ENCODE measurements around the gene FKBP8.

Gene FKBP8

DNA sequence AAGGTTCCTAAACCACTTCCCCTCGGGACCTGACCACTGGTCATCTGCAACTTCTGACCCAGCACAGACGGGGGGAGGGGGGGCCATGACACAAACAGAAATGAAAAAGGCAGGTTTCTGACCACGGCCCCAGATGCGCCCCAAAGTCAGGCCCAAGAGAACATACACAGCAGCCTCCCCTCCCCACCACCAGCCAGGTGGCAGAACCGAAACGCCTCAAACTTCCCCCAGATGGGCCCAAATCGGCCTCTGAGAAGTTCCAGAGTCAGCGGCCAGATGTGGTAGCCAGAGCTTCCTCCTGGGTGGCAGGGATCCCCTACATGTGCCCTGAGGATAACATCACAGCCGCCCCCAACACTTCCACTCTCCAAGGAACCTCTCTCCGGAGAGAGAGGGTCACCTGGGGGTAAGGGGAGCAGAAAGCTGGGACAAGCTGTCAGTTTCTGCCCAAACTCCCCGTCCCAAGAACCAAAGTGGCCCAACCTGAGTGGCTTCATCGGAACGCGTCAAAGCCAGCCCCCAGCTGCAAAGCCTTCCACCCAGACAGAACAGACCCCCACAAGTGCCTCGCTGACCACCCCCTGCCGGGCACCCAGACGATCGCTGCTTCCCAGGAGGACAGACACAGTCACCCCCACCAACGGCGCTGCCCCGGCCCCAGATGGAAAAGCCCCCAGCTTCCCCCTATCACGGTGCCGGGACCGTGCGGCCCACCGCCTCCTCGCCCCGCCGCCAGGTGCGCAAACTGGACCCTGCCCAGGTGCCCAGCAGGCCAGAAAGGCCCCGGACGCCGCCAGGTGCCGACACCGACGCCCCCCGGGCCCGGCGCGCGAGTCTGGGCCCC, 22.3 kb downstream of the FKBP8 start:
- peak; percentile 69 for DNase-seq

DNA sequence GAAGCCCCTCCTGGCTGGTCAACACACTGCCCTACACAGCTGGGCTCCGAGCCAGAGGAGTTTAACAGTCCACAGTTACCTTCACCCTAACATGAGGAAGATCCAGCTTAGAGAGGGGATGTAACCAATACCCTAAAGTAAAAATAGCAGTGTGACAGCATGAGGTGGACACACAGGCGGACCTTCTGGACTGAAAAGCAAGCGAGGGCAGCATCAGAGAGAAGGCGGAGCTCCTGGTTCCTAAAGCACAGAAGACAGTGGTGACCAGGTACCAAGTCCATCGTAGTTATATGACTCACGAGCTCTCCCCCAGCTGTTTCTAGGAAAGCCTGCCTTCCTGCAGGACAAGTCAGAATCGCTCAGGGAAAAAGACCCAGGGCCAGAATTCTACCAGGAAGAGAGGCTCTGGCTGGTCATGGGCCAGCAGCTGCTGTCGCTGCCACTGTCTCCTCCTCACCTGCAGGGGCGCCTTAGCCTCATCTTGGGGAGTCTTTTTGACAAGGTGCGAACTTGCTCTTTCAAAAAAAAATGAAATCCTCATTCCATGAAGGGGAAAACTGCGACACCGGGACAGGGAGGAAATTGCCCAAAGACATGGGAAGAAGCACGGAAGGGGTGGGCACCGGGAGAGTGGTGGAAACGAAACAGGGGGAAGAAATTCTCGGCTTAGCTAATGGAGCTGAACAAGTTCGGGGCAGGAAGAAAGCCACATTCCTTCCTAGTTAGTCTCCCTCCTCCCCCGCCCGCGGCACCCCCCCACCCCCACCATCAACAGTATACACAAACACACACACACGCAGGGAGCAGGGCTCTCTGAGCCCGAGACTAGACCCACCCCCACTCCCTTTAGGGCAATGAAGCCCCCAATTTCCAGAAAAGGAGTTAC, 23.2 kb downstream of the FKBP8 start:
- DNase-seq = peak; percentile 79

DNA sequence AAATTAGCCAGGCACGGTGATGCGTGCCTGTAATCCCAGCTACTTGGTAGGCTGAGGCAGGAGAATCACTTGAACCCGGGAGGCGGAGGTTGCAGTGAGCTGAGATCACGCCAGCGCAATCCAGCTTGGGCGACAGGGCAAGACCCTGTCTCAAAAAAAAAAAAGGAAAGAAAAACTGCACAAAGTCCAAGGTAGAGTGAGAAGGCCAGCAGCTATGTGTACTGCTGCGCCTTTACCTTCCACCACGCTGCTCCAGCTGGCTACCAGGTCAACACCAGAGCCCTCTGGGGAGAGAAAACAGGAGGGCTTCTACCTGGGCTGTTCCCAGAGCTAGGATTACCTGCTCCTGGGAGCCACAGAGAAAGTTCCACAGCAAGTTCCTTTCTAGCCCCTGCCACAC, 24.7 kb downstream of the FKBP8 start:
- DNase-seq = no peak

DNA sequence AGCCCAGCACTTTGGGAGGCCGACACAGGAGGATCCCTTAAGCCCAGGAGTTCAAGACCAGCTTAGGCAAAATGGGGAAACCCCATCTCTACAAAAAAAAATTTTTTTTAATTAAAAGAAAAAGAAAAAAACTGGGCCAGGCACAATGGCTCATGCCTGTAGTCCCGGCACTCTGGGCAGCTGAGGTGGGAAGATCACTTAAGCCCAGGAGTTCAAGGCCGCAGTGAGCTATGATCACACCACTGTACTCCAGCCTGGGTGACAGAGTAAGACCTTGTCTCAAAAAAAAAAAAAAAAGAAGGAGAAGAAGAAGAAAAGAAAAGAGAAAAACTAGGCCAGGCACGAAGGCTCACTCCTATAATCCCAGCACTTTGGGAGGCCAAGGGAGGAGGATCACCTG, 25.8 kb downstream of the FKBP8 start:
- DNase-seq = no peak

DNA sequence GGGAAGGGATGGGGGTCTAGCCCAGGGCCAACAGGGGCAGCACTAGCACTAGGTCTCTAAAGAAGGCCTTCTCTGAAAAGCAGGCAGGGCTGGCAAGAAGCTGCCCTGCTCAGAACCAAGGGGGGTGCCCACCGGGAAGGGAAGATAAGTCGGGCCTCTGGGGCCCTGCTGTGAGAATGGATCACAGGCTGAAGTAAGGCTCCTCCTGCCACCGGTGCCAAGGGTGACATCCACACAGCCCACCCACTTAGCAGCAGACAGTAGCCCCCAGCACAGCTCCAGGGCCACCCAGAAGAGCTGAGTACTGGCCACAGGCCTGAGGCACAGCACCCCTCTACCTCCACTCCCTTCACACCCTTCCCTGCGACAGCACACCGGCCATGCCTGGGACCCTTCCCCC, 27.4 kb downstream of the FKBP8 start:
- DNase-seq = no peak

DNA sequence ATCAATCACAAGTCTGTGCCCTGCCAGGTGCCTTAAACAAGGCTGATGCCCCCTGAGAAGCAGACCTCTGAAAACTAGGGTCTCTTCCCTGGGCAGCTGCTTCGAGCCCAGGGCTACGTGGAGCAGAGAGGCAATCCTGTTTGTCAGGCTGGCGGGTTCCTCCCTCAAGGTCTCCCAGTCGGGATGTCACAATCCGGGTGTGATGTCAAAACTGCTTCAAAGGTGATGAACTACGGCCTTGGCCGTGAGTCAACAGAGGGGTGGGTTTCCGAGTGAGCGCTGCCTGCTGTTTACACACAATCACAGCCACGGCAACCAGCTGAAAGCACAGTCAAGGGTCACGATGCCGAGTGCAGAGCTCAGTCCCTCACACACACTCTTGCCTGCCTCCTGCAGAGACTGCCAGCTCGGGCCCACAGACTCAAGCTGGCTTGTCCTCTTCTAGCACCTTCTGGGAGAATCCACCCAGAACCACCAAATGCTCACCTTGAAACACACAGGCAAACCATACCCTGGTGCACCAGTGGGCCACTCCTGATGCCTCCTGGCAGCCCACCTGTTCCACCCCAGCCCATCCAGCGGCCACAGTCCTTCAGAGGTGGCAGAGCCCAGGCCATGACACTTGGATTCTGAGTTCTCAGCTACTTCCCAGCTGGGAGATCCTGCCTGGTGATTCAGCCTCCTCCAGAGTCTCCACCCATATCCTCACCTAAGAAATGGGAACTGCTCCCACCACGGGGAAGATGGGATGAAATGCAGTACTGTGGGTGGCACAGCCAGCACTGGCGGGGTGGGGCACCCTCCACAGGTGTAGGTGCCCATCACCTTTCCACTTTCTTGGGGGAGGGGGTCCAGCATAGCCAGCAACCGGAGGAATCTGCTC, 28.3 kb downstream of the FKBP8 start:
- no peak for DNase-seq

DNA sequence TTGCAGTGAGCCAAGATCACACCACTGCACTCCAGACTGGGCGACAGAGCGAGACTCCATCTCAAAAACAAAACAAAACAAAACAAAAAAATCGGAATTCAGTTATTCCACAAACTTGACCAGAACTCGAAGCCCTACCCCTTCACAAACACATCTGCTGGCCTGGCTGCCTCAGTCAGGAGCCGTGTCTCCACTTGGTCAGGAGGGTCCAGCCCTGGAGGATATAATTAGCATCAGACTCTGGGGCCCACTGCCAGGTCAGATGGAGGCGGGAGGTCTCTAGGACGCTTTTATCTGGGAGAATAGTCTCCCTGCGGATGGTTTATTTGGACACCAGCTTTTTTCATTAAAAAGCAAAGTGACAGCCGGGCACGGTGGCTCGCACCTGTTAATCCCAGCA, 29.5 kb downstream of the FKBP8 start:
- no peak for DNase-seq

DNA sequence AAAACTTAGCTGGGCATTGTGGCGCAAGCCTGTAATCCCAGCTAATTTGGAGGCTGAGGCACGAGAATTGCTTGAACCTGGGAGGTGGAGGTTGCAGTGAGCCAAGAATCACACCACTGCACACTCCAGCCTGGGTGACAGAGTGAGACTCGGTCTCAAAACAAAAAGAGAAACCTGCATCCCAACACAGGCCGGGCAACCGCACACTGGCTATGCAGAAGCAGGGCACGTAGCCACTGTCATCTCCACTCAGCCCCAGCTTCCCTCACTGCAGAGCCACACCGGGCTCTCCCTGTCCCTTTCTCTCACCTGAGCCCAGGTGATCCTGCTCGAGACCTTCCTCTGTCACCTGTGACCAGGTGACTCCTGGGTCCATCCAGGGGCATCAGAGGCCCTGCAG, 33.2 kb downstream of the FKBP8 start:
- no peak for DNase-seq

DNA sequence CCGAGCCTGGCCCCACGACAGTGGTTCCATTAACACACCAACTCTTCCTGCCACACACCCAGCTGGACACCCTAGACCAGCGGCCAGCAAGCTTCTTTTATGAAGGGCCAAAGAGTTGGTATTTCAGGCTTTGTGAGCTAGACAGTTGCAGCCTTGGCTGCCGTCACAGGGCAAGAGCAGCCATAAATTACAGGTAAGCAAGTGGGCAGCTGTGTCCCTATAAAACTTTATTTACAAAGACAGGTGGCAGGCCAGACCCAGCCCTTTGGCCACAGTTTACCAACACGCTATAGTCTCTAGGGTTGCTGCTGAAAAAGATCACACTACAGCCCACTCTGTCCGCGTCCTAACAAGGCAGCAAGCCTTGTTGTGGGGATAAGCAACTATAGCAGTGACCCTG, 34.8 kb downstream of the FKBP8 start:
- DNase-seq = no peak

DNA sequence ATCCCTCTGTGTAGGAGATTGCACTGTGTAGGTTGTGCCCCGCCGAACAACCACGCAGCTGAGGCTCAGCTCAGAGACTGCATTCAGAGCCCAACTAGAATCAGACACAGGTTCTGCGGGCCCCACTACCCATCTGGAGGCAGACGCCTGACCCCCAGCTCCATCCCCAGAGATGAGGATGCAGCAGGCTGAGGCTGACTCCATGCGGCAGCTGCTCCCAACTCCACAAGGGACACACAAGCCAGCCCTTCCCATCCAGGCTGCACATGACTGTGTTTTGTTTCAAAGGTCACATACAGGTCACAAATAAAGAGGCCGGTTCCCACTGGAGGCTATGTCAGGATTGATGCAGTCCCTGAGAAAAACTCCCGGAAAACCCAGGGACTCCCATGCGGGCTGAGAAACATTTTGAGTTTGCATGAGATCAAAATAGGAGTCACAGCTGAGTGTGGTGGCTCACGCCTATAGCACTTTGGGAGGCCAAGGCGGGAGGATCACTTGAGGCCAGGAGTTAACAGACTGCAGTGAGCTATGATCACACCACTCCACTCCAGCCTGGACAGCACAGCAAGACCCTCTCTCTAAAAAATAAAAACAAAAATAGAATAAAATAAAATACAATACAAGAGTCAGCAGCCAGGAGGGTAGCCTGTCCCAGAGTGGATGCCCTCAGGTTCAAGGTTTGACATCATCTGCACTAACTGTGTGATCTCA, 35.5 kb downstream of the FKBP8 start:
- no peak for DNase-seq

DNA sequence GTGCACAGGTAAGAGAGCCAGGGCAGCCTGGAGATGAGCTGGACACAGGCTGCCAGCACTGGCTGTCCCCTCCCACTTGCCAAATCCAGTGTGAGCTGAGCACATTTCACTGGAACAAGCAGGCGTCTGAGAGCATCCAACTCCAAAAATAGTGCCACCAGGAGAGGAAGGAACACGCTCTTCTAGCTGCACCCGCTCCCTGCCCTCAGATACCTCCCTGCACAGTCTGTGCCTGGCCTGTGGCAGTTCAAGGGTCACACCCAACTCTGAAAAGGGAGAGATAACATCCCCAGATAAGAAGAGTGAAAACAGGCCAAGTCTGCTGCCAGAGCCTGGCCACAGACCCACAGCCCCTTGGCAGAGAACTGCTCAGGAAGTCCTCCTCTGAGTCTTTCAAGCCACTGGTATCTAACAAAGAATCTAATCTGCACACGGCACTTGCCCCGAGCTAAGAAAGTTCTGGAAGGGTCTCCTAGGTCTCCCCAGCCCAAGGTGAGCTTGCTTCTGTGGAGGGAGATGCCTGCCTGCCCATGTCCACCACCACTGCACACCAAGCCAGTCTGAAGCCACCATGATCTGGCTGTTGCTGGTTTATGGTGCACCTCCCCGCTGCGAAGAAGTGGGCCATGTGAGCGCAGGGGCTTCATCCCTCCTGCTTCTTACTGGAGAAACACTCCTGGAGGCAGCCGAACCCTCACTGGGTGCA, 36.2 kb downstream of the FKBP8 start:
- no peak for DNase-seq

DNA sequence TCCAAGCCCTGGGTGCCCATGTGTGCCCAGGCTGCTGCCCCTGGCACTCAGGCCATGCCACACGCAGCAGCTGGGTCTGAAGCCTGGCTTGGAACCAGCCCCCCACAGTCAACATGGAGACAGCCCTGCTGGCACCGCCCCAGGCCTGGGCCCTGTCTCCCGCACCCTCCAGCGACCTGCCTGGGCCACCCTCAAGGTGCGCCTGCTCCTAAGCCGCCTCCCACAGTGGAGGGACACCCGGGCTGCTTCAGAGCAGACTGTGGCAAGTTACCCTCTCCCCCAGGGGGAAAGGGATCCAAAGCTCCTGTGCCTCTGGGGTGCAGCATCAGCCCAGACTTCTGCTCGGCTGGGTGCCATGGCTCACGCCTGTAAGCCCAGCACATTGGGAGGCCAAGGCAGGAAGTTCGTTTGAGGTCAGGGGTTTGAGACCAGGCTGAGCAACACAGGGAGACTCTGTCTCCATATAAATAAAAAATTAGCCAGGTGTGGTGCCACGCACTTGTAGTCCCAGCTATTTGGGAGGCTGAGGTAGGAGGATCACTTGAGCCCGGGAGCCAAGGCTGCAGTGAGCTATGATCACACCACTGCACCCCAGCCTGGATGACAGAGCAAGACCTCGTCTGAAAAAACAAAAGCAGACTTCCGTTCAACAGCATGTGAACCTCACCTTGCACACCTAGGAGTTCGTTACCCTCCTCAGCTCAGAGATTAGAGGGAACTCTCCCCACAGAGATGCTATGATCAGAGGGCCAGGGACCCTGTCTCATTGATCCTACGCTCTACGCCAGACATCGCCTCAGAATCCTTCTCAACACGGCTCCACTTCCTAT, 37.1 kb downstream of the FKBP8 start:
- no peak for DNase-seq

DNA sequence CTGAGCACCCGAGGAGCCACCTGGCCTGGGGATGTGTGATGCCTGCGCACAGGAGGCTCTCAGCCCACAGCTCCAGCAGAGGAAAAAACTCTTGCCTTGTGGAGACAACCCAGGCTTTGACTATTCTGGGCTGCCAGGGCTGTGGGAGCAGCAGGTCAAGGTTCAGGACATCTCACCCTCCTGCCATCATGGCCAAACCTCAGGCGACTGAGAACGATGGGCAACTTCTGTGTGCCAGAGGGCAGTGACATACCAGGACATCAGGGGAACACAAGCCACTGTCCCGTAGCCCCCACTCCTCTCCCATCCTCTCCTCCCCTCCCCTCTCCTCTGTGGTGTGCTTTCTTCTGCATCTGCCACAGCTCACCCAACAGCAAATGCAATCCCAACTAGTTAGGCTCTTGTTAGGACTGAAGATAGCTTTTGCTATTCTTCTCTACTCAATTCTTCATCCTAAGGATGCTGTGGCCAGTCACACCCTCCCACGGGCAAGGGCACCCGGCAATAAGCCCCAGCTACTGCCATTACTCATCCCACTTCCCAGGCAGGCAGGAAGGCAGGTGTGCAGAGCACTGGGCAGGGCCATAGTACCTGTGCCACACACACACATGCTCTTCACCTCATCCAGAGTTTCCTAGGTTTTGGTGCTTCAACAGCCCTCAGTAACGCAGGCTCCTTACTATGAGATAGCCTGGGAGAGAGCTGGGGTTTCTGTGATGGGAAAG, 38.3 kb downstream of the FKBP8 start:
- no peak for DNase-seq

DNA sequence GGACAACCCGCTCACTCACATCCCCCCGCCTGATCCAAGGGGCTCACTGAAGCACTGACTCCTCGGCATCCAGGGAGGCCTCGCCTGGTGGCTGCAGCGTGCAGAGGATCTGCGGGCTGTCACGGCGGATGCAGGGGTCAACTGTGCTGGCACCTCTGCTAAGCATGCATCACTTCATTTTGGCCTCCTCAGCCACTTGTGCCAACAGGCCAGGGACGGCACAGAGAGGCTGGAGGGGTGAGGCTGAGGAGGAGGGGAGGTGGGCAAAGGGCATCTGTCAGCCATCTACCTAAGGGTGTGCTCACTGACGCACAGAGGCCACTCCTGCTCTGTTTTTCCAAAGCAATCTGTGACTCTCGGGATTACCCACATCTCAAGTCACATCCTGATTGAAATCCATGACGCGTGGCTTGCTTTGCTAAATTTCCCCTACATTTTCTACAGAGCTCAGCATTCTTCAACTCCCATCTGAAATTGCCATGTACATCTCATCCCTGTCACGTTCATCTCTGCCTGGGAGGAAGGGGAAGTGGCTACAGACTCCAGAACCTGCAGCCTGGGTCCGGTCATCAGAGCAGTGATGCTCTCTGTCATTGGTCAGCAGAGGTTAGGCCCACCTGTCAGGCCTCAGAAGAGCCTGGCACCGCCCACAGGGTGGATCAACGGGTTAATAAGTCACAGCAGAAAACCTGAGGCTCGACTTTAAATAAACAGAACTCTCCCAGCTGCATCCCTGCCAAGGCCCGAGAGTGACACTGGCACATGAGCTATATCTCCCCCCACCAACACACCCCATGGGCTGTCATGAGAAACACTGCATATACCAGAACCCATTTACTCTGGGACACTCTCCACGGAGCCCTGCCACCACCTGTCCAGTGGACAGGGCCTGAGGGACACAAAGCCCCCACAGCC, 39.1 kb downstream of the FKBP8 start:
- no peak for DNase-seq

DNA sequence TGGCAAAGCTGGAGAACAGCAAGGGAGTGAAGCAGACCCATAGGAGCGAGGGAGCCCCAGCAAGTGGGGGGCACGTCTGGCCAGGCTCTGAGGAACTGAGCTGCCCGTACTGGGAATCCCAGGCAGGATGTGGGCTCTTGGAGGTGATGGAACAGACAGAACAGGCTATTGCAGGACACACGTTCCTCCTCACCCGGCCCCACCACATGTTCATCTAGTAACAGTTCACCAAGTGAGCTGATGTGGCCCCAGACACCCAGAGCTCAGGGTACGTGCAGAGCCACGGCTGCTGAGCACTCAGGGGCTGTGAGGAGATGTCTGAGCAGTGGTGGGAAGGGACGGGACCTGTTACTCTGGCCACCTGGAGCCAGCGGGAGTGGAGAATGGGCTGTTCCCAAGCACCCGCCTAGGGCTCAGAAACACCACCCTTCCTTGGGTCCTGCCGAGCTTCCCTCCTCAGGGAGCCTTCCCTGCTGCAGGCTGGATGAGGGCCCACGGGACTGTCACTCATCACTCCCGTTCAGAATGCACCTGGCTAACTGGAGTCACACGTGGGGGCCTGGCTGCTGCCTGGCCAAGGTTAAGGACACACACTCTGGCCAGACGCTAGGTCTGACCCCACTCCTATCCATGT, 39.9 kb downstream of the FKBP8 start:
- DNase-seq = no peak

DNA sequence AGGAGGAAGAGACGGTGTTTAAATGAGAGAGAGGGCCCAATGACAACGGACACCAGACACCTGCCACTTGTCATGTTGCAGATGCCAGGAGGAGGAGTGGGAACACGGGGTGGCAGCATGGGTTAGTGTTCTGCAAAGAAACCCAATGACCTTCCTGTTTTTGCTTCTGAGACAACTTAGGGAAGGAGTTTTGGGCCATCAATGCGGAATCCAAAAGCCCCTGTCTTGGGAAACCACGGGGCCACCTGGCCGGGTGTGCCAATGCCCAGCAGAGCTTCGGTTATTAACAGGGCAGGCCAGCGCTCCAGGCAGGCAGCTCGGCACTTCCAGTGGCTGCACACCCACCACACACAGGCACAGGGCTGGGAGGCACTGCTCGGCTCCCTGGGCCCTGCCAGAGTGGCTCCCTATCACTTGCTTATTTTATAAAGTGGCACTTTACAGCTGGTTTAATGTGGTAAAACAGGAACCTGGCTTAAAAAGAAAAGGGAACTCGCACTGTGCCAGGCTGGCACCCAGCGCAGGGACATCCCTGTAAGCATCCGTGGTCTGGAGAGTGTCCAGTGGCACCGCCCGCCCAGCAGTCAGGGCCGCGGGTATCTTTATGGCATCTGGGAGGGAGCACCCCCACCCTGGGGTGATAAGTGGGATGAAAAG, 40.6 kb downstream of the FKBP8 start:
- DNase-seq = no peak

DNA sequence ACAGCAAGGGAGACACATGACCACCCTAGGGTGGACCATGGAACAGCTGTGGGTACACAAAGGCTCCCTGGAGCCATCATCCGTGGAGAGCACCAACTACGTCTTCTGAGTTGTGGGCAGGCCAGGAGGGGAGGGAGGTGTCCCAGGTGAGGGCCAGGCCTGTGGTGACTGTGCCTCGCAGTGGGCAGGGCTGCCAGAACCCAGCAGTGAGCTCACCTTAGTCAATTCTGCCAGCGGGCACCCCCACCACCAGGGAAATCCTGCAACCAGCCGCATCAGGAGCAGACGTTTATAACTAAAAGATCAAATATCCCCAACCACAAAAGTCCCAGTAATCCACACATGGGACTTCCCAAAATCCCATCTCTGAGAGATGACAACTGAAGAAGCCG, 41.1 kb downstream of the FKBP8 start:
- DNase-seq = no peak

DNA sequence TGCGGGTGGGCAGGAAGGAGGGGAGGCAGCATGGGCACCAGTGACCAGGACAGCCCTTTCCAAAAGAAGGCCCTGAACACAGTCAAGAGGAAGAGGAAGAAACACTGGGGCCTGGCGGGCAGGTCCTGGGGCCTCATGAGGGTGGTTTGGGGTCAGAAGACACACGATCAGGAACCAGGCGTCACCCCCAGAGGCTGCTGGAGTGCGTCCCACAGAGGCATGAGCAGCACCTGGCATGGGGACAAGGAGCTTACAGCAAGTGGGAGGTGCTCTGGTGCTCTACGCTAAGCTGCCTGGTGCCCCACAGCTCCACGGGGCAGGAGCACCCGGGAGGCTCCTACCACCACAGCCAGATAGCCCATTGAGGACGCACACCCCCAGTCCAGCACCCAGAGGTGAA, 41.5 kb downstream of the FKBP8 start:
- DNase-seq = no peak
